Dermis microvascular lymphatic vessel endothelial cell (primary cell): Measurements from ENCODE around the gene CPOX. TPM values are rescaled to one million over a fixed set of nuclear protein-coding genes. Genes with fewer than 3 reads are reported as not detected.
"Not testable (repeated sequence)": the region's sequence is repeated elsewhere in the genome, so short reads cannot be mapped to it uniquely, and the experiment has no call there.

Experiments
- DNase-seq, 2 donors: peaks; one replicate each; pipeline versions ENCODE4 v3.0.0 to v3.0.0-alpha.2; 2010; ENCODE audit warnings: low read depth in 2 of 2
- total RNA-seq: library from RNA; depleted of rRNA; stranded (reverse); fragments of >200 nt; gene quantifications from 2 replicates; pipeline ENCODE4 v1.2.1, GENCODE V29; 2014

CPOX gene
- total RNA-seq, result 16.6 and 23.1 TPM in 2 replicates

DNA sequence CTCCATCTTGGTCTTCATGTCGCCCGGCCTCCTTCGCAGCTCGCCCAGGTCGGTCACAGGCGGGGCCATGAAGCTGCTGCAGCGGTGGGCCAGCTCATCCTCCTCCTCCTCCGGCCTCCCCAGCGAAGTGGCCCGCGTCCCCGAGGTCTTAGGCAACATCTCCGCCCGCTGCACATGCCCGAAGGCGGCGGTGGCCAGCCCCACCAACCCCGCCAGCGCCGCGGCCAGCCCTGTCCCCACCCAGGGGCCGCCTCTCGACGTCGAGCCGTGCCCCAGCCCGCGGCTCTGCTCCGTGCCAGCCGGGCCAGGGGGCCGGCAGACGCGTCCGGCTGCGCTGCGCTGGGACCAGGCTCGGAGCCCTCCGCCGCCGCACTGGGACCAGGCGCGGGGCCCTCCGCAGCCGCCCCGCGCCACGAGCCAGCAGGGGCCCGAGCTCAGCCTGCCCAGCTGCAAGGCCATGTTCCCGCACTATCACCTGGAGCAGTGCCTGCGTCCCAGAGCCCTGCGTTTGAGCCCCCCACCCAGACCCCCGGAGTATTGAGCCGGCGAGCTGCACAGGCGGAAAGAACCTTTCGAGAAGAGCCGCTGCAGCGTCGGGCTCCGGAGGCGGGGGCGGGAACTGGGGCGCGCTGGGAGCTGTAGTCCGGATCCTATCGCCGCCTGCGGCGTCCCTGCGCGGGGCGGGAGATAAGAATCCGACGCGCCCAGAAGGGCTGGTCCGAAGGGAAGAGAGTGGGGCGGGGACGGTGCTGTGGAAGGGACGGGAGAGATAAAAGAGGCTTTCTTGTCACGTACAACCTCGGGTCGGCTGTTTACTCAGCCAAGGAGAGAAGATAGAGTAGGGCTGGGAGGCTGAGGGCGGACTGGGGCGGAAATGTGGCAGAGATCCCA is at the start of gene CPOX:
TSS of gene CPOX (minus strand) at position 566 of the 891 bp plus-strand sequence. CDS start at position 459, 107 bp downstream.
- peak; percentile 61 to 91 for DNase-seq

DNA sequence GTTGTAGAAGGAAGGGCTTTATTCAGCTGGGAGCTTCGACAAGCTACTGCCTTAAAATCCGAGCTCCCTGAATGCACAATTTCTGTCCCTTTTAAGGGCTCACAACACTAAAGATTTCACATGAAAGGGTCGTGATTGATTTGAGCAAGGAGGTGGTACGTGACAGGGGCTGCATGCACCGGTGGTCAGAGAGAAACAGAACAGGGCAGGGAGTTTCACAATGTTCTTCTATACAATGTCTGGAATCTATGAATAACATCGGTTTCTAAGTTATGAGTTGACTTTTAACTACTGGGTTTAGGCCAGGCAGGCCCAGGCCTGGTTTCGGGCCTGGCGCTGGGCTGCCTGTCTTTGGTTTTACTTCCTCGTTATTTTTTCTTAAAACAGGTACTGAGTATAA is 49.4 kb upstream of the CPOX start:
- DNase-seq, result not testable (repeated sequence)

DNA sequence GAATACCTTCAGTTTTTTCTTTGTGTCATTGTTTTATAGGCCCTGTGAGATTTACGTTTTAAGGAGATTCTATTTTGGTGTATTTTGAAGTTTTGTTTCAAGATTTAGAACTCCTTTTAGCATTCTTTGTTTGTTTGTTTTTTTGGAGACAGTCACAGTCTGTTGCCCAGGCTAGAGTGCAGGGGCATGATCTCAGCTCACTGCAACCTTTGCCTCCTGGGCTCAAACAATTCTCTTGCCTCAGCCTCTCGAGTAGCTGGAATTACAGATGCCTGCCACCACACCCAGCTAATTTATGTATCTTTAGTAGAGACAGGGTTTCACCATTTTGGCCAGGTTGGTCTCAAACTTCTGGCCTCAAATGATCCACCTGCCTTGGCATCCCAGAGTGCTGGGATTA is 48.3 kb upstream of the CPOX start:
- DNase-seq, result not testable (repeated sequence)

DNA sequence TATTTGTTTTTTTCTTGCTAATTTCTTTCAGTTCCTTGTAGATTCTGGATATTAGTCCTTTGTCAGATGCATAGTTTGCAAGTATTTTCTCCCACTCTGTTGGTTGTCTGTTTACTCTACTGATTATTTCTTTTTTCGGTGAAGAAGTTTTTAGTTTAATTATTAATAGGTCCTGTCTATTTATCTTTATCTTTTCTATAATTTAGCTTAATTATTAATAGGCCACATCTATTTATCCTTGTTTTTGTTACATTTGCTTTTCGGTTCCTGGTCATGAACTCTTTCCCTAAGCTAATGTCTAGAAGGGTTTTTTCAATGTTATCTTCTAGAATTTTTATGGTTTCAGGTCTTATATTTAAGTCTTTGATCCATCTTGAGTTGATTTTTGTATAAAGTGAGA is 45.1 kb upstream of the CPOX start:
- DNase-seq, result not testable (repeated sequence)

DNA sequence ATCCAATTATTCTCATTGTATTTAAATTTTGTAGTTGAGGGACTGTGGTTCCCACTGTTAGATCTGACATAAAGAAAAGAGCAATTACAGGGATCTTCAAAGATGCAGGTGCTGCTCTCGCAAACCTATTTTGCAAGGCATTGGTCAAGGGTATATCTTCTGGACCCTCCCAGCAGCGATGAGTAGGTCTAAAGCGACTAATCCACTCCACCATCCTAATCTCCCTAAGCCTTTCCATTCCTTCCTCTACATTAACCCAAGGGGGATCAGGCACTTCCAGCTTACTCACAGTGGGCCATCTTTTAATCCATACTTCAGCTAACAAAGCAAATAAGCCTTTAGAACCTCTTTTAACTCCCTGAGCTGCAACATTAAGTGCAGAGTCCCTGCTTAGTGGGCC is 37.0 kb upstream of the CPOX start:
- DNase-seq, result no peak

DNA sequence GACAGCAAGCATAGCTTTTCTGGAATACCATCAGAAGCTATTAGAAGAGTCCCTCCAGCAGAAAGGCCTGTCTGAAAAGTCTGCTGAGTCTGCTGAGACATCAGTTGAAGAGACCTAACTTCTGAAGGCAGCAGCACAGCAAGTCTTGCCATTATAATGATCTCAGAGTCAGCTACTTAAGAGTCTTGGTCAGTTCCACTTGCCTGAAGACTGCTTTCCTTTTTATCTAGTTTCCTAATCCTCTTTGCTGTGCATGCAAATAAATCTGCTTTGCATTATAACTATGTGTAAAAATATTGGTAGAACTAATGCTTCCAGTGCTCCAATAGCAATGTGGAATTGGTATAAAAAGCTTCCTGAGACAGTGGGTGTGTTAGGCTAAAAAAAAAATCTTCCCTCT is 34.9 kb upstream of the CPOX start:
- DNase-seq, result no peak

DNA sequence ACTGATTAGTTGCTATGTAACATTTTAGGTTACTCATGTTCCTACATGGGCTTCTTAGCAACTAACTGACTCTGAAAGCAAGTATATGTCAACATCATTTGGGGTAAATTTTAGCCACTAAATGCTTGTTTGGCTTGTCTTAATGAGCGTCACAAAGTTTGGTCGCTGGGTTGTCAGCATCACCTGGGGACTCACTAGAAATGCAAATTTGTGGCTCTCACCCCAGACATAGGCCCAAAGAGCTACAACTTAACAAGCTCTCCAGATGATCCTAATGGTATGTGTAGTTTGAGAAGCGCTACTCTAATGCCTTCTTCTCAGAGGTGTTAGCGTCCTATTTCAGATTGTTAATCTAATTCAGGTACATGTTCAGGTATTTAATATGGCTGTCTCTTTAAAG is 32.7 kb upstream of the CPOX start:
- no peak for DNase-seq

DNA sequence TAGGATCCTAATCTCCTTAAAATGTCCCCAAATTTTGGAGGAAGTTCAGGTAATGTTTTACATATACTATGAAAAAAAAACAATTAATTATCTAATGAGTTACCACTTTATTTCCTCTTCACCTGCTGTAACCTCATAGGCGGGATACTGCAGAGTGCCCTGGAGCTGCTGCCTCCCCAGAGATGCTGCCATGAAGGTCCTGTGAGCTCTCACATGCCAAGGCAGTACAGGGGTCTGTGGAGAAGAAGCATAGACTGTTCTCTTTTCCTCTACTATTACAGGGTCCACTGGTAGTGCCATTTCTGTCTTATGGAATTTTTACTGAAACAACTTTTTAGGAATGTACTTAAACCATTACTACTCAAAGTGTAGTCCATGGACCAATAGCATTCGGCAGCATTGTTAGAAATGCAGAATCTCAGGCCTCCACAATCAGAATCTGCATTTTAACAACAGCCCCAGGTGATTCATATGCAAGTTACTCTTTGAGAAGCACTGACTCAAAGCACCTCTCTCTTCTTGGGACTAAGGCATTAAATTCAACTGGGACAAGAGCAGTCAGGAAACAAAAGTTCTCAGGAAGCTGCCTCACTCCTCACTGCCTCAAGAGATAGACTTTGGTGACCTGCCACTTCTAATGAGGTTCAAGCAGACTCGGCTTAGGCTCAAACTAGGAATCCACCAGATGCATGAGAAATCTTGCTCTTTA is 30.3 kb upstream of the CPOX start:
- DNase-seq, result no peak

DNA sequence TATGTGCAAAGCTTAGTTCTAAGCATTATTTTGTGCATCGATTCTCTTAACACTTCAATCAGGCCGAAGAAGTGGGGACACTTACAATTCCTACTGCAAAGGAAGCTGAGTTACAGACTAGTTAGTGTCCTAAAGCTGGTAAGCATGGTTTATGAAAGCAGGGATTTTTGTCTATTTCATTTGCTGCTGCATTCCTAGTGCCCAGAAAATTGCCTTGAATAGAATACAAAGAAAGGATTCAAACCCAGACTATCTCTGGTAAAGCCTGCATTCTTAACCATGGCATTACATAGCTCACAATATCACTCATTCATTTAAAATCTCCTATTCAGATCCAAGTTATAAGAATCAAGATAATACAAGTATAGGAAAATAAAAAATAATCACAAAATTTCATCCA is 24.4 kb upstream of the CPOX start:
- DNase-seq, result no peak

DNA sequence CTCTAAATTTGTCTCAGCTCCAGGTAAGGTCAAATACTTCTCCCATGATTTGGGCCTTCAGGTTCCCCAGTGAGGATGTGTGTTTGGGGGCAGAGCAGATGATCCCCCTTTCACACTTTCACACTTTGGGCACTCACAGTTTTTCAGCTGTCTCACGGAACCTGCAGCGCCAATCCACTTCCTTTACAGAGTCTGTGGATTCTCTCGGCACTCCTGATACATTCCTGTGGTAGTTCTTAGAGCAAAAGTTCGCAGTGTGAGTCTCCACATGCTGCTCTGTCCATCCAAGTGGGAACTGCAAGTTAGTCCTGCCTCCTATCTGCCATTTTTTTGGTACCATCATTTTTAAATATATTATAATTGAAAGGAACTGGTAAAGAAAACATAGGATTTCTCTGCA is 20.2 kb upstream of the CPOX start:
- DNase-seq, result no peak

DNA sequence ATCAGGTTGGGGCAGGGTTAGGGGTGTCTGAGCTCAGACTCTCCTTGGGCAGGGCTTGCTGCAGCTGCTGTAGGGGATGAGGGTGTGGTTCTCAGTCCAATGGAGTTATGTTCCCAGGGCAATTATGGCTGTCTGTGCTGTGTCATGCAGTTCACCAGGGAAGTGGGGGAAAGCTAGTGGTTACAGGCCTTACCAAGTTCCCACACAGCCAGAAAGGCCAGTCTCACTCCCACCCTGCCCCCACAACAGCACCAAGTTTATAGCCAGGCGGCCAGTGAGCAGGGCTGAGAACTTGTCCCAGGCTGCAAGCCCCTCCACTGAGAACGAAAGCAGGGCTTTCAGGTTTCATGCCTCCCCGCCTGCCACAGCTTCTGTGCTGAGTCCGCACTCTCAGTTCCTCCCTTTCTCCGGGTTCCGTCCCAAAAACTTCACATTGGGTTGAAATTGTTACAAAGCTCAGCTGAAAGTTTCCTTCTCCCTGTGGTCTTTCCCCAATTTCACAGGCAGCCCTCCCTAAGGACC is 19.6 kb upstream of the CPOX start:
- no peak for DNase-seq

DNA sequence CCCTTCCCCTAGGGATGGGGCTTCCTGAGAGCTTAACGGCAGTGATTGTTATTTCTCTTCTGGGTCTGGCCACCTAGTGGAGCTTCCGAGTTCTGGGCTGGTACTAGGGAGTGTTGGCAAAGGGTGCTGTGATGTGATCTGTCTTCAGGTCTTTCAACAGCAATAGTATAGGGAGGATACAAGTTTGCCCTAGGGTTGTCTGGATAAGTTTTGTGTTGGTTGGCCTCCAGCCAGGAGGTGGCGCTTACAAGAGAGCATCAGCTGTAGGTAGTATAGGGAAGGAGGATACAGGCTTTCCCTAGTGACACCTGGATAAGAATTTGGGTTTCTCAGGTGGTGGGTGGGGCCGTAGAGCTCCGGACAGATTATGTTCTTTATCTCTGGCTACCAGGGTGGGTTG is 19.2 kb upstream of the CPOX start:
- DNase-seq, result no peak

DNA sequence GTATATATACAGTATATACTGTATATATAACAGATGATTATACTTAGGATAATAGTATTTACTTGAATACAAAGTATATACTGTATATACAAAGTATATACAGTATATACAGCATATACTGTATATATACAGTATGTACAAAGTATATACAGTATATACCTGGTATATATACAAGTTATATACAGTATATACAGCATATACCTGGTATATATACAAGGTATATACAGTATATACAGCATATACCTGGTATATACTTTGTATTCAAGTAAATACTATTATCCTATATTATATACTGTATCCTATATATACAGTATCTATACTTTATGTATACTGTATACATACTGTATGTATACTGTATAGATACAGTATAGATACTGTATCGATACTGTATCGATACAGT is 14.6 kb upstream of the CPOX start:
- DNase-seq, result no peak

DNA sequence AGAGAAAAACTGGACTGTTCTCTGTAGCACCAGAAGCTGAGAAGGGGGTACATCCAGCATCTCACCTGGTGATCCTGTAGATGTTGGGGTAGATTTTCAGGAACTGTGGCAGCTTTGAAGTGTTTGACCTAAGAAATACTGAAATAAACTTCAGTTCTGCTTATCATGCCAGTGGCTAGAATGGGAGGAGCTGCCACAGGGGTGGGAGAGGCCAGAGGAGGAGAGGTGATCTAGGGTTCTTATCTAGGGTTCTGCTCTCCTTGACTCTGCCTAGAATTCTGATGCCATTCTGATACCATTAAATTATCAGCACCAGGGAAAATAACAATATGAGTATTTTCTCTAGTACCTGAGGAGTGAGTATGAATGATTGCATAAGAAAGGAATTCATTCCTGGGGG is 10.2 kb upstream of the CPOX start:
- DNase-seq, result no peak

DNA sequence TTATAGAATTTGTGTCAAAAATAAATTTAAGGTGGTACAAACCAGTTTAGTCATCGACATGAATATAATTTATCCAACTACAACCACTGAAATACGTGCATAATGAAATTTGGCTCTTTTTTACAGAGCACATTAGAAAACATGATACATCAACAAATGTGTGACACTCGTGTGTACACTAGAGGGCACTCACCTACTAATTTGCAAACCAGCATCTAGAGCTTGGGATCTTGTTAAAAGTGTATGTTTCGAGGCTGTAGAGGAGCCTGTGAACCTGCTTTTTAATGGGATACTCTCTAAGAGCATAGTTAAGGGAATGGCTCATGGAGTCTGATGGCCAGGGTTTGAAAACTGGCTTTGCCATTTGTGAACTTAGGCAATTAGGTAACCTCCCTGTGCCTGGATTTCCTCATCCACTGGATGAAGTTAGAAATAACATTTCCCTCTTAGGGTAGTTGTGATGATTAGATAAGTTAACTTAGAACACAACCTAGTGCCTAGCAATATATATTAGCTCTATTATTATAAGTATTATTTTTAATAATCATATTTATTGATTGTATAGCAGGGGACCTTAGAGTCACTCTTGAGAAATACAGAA is 8.8 kb upstream of the CPOX start:
- DNase-seq, result peak; percentile 72 to 74

DNA sequence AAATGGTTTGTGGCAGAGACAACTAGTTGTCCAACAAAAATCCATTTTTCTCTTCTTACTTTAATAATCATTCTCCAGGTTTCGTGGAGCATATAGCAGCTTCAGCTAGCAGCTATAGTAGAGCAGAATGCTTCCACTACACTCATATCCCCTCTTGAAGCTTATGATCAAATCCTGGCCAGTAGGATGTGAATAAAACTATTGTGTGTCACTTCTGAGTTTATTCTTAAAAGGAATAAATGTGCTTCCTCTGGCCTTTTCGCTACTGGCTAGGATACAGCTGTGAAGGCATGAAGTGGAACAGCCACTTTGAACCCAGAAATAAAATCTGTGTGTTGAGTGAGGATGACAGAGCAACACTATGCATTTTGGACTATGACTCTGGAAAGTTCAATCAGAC is 7.8 kb upstream of the CPOX start:
- no peak for DNase-seq

DNA sequence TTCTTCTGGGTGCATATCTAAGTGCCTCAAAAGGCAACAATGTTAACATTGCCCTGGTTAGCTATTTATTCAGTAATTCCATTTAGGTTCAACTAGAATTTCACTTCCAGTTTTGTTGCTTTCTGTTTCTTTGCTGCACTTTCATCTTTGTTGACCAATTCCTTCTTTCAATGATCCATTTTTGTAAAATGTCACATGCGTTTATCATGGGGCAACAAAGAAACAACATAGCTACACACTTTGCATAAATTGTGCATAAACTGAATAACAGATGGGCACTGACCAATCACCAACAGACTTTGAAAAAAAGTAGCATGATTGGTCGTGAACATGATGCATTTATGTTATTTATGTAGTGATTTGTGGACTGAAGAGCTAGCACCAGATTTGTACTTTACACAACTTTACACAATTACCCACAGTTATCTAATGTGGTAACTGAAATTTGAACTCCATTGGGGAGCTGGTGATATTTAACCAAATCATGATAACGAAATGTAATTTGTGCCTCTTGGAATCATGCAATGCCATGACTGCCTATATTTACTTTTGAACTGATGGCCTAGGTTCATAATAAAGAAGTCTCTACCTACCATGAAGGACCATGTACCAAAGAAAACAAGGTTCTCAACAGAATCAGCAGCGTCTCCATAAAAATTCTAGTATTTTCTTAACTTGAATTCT is 7.1 kb upstream of the CPOX start:
- no peak for DNase-seq

DNA sequence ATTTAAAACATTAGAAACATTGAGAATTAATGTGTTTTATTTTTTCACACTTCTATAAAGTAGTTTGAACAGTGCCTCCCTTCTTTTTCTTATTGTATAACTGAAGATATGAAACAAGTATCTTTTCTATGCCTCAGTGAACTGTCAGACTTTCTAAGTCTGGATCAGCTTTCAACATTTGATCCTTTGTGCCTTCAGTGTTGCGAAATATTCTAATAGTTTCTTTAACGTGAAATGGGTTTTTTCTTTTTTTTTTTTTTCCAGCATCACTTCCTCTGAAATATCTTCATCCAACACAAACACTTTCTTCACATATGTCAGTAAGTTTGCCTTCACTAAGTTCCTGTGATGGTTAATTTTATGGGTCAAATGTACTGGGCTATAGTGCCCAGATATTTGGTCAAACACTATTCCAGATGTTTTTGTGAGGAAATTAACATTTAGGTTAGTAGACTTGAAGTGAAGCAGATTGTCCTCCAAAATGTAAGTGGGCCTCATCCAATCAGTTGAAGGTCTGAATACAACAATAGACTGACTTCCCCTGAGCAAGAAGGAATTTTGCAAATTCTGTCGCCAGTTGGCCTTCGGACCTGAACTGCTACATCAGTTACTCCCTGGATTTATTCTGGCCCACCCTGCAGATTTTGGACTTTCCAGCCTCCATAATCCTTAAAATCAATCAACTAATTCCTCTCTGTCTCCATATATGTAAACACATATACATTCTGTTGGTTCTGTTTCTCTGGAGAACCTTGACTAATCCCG is 6.4 kb upstream of the CPOX start:
- no peak for DNase-seq

DNA sequence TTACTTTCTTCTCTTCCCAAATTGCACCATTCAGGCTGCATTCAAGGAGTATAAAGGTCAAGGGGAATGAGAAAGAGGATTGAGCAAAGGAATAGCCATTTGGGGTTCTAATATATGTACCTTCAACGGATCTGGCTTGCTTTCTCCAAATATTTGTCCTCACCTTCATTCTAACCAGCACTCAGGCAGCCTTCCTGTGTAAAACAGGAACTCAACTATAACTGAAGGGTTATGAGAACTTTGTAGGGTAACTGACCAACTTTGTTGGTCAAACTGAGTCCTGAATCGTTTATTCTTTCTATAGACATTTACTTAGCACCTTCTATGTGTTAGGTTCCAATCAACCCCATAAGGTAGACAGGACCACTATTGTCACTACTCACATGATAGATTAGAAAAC is 5.1 kb upstream of the CPOX start:
- no peak for DNase-seq

DNA sequence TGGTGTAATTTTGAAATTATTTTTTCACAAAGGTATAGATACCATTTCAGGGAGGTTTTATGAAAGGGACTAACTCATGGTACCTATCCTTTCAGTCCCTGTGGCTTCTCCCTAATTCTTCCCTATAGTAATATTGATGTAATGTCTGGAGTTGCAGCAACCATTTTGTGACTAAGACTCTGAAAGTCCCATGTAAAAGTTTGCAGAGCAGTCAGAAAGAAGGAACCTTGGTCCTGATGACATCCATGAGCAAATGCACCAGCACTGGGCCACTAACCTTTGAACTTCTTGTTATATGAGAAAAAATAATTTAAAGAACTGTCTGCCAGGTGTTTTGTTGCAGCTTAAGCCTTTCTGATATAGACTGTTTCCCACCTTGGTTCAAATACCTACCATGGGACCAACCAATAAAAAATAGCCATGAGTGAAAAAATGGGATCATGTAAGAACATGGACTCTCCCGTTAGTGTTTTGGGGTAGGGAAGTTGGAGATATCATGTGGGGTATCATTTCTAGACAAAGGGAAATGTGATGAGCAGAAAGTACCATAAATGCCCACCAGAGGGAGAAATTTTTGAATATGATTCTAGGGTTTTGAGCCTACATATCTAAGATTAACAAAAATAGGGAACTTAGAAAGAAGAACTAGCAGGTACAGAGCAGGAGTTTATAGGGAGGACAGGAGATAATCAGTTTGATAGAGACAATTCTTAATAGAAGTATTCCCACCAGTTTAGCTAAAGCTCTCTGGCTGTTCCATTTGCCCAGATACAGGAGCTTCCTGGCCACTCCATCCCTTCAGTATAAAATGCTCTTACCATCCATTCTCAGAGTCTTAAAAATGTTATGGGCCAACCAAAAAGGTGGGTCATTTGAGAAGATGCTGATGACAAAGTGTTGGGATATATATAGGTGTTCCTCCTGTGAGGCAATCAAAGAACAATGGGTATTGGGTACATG is 3.4 kb upstream of the CPOX start:
- peak; percentile 32 to 36 for DNase-seq
